HepG2 (cell line): ENCODE data around the gene TNFAIP2. TPM values are rescaled to one million over a fixed set of nuclear protein-coding genes. Genes with fewer than 3 reads are reported as not detected.

Experiments used
- HOMEZ ChIP-seq: IDR thresholded peaks from 2 replicates; pipeline ENCODE4 v1.6.1; 2016; ENCODE audit warnings: low read depth
- IRF9 ChIP-seq: sonication (generic); formaldehyde crosslinking; IDR thresholded peaks from 2 replicates; pipeline ENCODE4 v1.8.0; 2022; ENCODE audit warnings: missing genetic modification reagents, mild to moderate bottlenecking, borderline replicate concordance
- MIER2 ChIP-seq: IDR thresholded peaks from 2 replicates; pipeline ENCODE4 v1.6.1; 2016; ENCODE audit warnings: missing biosample characterization, missing genetic modification reagents
- XRCC5 ChIP-seq: fragments of 200-400 bp; formaldehyde crosslinking; optimal IDR thresholded peaks from 2 replicates; pipeline ENCODE3; 2017; ENCODE audit warnings: mild to moderate bottlenecking, low read length
- ZBTB20 ChIP-seq: sonication (generic); formaldehyde crosslinking; IDR thresholded peaks from 2 replicates; pipeline ENCODE4 v1.8.1; 2023; ENCODE audit warnings: missing genetic modification reagents, low read depth, mild to moderate bottlenecking, borderline replicate concordance
- ZFP36 ChIP-seq: fragments of 150-350 bp; IDR thresholded peaks from 2 replicates; pipeline ENCODE4 v1.6.1; 2018; ENCODE audit warnings: borderline replicate concordance, low read length, low read depth; ENCODE audit not compliant: partially characterized antibody
- ZNF292 ChIP-seq: sonication (generic); formaldehyde crosslinking; IDR thresholded peaks from 2 replicates; pipeline ENCODE4 v1.8.1; 2022; ENCODE audit warnings: mild to moderate bottlenecking, low read depth, missing genetic modification reagents, borderline replicate concordance
- ZNF598 ChIP-seq: sonication (generic); formaldehyde crosslinking; IDR thresholded peaks from 2 replicates; pipeline ENCODE4 v1.5.1; 2020; ENCODE audit warnings: mild to moderate bottlenecking, missing genetic modification reagents, borderline replicate concordance
- ZNF652 ChIP-seq: IDR thresholded peaks from 2 replicates; pipeline ENCODE4 v1.6.1; 2016; ENCODE audit warnings: low read depth, borderline replicate concordance
- ZNF674 ChIP-seq: sonication (generic); formaldehyde crosslinking; IDR thresholded peaks from 2 replicates; pipeline ENCODE4 v1.5.0; 2020; ENCODE audit warnings: low read depth, mild to moderate bottlenecking, missing genetic modification reagents
- ZNF740 ChIP-seq: sonication (generic); formaldehyde crosslinking; IDR thresholded peaks from 2 replicates; pipeline ENCODE4 v1.4.0; 2020; ENCODE audit warnings: missing genetic modification reagents
- polyA plus RNA-seq, 8 experiments: library from polyadenylated mRNA; depleted of rRNA in 3 of 8; stranded (reverse) in 7 of 8; unstranded in 1 of 8; fragments of >200 nt; fragmentation: Illumina TruSeq in 4 of 8; extraction: Trizol in 4 of 8; gene quantifications; 2 replicates each; pipeline versions ENCODE4 v1.2.1 to v1.2.3, GENCODE V29; 2011 to 2016; ENCODE audit warnings: low read depth in 4 of 8, missing spikeins in 1 of 8, mixed read lengths in 1 of 8; ENCODE audit not compliant: insufficient read depth in 1 of 8
- total RNA-seq, 5 experiments: library from RNA; depleted of rRNA; stranded (reverse); fragments of >200 nt; fragmentation: Illumina TruSeq; extraction: Trizol; gene quantifications; 2 replicates each; pipeline ENCODE4 v1.2.3, GENCODE V29; 2016; ENCODE audit warnings: low read depth in 1 of 5

Gene TNFAIP2
- total and polyA plus RNA-seq, 2 of the 13 experiments (the other 11 are each of a cell fraction or from before 2014, with no cell fraction given), result 0.46 to 1.5 TPM

- TF ChIP-seq HOMEZ (CRISPR knock-in tag) (no peak), ZBTB20 (CRISPR knock-in tag) (0 out of 2 replicates have a peak, but pooled peaks have one; percentile 41), ZNF652 (CRISPR knock-in tag) (no peak), ZFP36 (peak; percentile 41), XRCC5 (peak; percentile 82), ZNF598 (no peak), ZNF292 (0 out of 2 replicates have a peak, but pooled peaks have one; percentile 24), MIER2 (CRISPR knock-in tag) (no peak), ZNF740 (CRISPR knock-in tag) (no peak), IRF9 (CRISPR knock-in tag) (no peak), ZNF674 (CRISPR knock-in tag) (no peak)
- TF ChIP-seq, all 625 proteins: peak for 16
Observed at GRCh38 chr14:103085106-103086091, 37.9 kb upstream of the TNFAIP2 start (continued).
